Measurements from ENCODE around the gene RBM34.

DNA sequence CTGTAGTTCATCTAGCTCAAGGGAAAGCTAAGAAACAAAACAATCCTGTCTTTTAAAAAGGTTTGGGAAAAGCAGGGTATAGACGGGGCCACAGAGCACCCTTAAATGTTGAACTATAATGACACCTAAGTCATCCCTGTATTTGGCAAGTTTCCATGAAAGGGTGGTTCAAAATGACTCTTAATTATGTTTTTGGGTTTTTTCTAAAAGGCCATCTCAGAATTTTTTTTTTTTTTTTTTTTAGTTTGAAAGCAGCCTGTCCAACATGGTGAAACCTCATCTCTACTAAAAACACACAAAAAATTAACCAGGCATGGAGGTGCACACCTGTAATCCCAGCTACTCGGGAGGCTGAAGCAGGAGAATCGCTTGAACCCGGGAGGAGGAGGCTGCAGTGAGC, 54.6 kb downstream of the RBM34 start:
- TF ChIP-seq POLR2AphosphoS5 (IDR thresholded peaks at IDR 0.05) (no peak), POLR2A (IDR thresholded peaks at IDR 0.05) (no peak)
- TF ChIP-seq, protein P1, sequence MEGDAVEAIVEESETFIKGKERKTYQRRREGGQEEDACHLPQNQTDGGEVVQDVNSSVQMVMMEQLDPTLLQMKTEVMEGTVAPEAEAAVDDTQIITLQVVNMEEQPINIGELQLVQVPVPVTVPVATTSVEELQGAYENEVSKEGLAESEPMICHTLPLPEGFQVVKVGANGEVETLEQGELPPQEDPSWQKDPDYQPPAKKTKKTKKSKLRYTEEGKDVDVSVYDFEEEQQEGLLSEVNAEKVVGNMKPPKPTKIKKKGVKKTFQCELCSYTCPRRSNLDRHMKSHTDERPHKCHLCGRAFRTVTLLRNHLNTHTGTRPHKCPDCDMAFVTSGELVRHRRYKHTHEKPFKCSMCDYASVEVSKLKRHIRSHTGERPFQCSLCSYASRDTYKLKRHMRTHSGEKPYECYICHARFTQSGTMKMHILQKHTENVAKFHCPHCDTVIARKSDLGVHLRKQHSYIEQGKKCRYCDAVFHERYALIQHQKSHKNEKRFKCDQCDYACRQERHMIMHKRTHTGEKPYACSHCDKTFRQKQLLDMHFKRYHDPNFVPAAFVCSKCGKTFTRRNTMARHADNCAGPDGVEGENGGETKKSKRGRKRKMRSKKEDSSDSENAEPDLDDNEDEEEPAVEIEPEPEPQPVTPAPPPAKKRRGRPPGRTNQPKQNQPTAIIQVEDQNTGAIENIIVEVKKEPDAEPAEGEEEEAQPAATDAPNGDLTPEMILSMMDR (IDR thresholded peaks at IDR 0.05): no peak
